ENCODE data around the gene GADD45GIP1. TPM values are rescaled to one million over a fixed set of nuclear protein-coding genes. Genes with fewer than 3 reads are reported as not detected.

Gene GADD45GIP1
- total RNA-seq, 2 donors from 2014 or later = 31.0 to 34.9 TPM

GRCh38 chr19:12991296-12991695 is 34.3 kb upstream of the GADD45GIP1 start:
- H3K27me3 ChIP-seq (ENCODE audit: control insufficient read depth, insufficient read depth, low read length, poor library complexity, severe bottlenecking) = peaks cover 85% of the 10 kb centered on the region
- H3K9ac ChIP-seq (ENCODE audit: extremely low read depth, low read length, poor library complexity, severe bottlenecking) = no peak overlapping the region
- H3K9me3 ChIP-seq (ENCODE audit: control insufficient read depth, low read length) = no peaks in the 10 kb centered on the region
- no peaks in the 10 kb centered on the region for H3K9me3 Mint-ChIP-seq
- H3K4me1 ChIP-seq (ENCODE audit: control insufficient read depth, insufficient read depth, low read length) = no peaks in the 10 kb centered on the region
- H3K27ac Mint-ChIP-seq = no peak overlapping the region
- H3K27me3 Mint-ChIP-seq (ENCODE audit: insufficient read depth) = peaks cover 57% of the 10 kb centered on the region
- H3K4me3 Mint-ChIP-seq = no peak overlapping the region
- H3K36me3 ChIP-seq (ENCODE audit: control insufficient read depth, insufficient read depth, low read length) = no peaks in the 10 kb centered on the region
- TF ChIP-seq CTCF (conservative IDR thresholded peaks at IDR 0.05) = no peak
- no peak for DNase-seq
- 90 to 100% methylated on average over 4 to 5 of the region's 5 CpGs for WGBS, 2 experiments (ENCODE audit: insufficient coverage in 1 of 2, insufficient read length in 1 of 2)
- H3K36me3 Mint-ChIP-seq (ENCODE audit: low read depth) = no peaks in the 10 kb centered on the region
- no peak overlapping the region for H3K4me3 ChIP-seq (ENCODE audit: low read length)
- H3K4me1 Mint-ChIP-seq = no peaks in the 10 kb centered on the region
- no peak overlapping the region for H3K27ac ChIP-seq (ENCODE audit: low read depth, low read length)

DNA sequence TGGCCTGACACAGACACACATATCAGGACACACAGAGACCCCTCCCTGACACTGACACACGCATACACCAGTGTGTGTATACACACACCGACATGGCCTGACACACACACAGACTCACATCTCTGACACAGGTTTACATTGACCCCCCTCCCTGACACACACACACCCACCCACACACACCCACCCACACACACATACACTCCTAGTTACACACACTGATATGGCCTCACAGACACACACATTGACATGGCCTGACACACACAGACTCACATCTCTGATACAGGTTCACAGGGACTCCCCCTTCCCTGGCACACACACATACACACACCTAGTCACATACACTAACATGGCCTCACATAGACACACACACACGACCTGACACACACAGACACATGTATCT is 33.8 kb upstream of the GADD45GIP1 start:
- H3K4me3 Mint-ChIP-seq = no peak overlapping the region
- H3K4me1 Mint-ChIP-seq = no peaks in the 10 kb centered on the region
- WGBS, 2 experiments (ENCODE audit: insufficient coverage in 1 of 2, insufficient read length in 1 of 2) = 68 to 75% methylated on average over 2 to 3 of the region's 3 CpGs
- TF ChIP-seq CTCF (conservative IDR thresholded peaks at IDR 0.05) = no peak
- H3K9me3 Mint-ChIP-seq = no peaks in the 10 kb centered on the region
- no peak for DNase-seq
- H3K27ac ChIP-seq (ENCODE audit: low read depth, low read length) = no peak overlapping the region
- H3K36me3 Mint-ChIP-seq (ENCODE audit: low read depth) = no peaks in the 10 kb centered on the region
- no peaks in the 10 kb centered on the region for H3K4me1 ChIP-seq (ENCODE audit: control insufficient read depth, insufficient read depth, low read length)
- H3K27me3 ChIP-seq (ENCODE audit: control insufficient read depth, insufficient read depth, low read length, poor library complexity, severe bottlenecking) = peaks cover 85% of the 10 kb centered on the region
- no peak overlapping the region for H3K4me3 ChIP-seq (ENCODE audit: low read length)
- H3K27ac Mint-ChIP-seq = no peak overlapping the region
- peaks cover 53% of the 10 kb centered on the region for H3K27me3 Mint-ChIP-seq (ENCODE audit: insufficient read depth)
- H3K9me3 ChIP-seq (ENCODE audit: control insufficient read depth, low read length) = no peaks in the 10 kb centered on the region
- H3K36me3 ChIP-seq (ENCODE audit: control insufficient read depth, insufficient read depth, low read length) = no peaks in the 10 kb centered on the region
- no peak overlapping the region for H3K9ac ChIP-seq (ENCODE audit: extremely low read depth, low read length, poor library complexity, severe bottlenecking)

DNA sequence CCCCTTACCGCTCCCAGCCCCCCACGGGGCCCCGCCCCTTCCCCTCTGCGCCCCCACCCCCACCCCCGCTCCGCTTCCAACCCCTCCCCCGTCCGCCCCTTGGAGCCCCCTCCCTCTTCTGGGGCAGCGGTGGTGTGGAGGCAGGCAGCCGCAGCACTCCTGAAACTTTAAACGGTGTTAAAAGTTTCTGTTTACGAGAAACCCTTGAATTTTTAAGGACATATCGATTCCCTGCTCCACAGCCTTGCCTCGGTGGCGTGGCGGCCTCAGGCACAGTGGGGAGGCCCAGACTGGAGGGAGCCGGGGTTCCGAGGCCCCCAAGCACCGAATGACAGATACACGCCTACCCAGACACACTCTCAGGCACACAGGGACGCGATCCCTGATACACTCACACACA is 33.4 kb upstream of the GADD45GIP1 start:
- H3K27ac Mint-ChIP-seq = no peak overlapping the region
- H3K9ac ChIP-seq (ENCODE audit: extremely low read depth, low read length, poor library complexity, severe bottlenecking) = no peak overlapping the region

More for the DNA sequence above, 33.4 kb upstream of the GADD45GIP1 start:
- Histone ChIP-seq H3K4me3 (ENCODE audit: low read length) (no peak overlapping the region), H3K36me3 (ENCODE audit: control insufficient read depth, insufficient read depth, low read length) (no peaks in the 10 kb centered on the region), H3K4me1 (ENCODE audit: control insufficient read depth, insufficient read depth, low read length) (no peaks in the 10 kb centered on the region), H3K9me3 (ENCODE audit: control insufficient read depth, low read length) (no peaks in the 10 kb centered on the region), H3K27ac (ENCODE audit: low read depth, low read length) (no peak overlapping the region), H3K27me3 (ENCODE audit: control insufficient read depth, insufficient read depth, low read length, poor library complexity, severe bottlenecking) (peaks cover 89% of the 10 kb centered on the region)
- Mint-ChIP-seq H3K36me3 (ENCODE audit: low read depth) (no peaks in the 10 kb centered on the region), H3K4me1 (no peaks in the 10 kb centered on the region), H3K9me3 (no peaks in the 10 kb centered on the region), H3K27me3 (ENCODE audit: insufficient read depth) (peaks cover 53% of the 10 kb centered on the region), H3K4me3 (no peak overlapping the region)
- 59 to 61% methylated on average over 5 to 14 of the region's 22 CpGs for WGBS, 2 experiments (ENCODE audit: insufficient coverage in 1 of 2, insufficient read length in 1 of 2)
- TF ChIP-seq CTCF (conservative IDR thresholded peaks at IDR 0.05) = no peak
- no peak for DNase-seq

Data from endodermal cell (in vitro differentiated cells).